ENCODE measurements around the gene SEMG1.

The SEMG1 gene

GRCh38 chr20:45226287-45226686 is 19.5 kb downstream of the SEMG1 start:
- DNase-seq: no peak

DNA sequence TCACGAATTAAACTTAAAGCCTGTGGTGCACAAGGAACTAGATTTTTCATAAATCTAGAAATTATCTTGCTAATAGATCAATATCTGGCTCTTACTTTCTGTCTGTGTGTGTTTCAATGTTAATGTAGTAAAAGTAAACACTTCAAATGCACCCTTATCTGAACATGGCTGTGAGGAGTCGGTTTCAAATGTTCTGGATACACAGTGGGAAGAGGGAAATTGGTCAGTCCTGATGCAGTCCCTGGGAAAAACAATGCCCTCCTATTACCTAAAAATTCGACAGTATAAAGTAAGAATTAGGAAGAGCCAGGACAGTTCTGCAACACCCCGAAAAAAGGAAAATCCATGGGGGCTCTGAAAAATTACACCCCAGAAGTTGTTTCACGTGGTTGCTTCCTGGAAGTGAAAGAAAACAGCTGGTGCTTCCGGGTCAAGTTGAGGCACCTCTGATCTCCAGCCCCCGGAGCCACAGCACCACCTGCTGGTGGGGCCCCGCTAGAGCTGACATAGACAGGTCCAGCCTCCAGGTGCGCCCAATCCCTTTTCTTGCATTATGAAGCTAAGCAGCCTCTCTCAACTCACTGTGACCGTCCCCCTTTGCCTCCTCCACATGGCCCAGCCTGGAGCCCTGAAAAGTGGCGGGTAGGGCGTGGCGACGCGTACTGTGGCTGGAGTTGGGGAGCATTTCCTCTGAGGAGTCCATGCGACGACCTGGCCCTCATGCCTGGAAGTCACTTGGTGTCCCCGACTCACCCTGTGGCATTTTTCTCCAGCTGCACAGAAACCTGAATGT is 22.6 kb downstream of the SEMG1 start:
- no peak for DNase-seq

- no peak for DNase-seq
Observed at GRCh38 chr20:45230631-45231030, 23.8 kb downstream of the SEMG1 start.

DNA sequence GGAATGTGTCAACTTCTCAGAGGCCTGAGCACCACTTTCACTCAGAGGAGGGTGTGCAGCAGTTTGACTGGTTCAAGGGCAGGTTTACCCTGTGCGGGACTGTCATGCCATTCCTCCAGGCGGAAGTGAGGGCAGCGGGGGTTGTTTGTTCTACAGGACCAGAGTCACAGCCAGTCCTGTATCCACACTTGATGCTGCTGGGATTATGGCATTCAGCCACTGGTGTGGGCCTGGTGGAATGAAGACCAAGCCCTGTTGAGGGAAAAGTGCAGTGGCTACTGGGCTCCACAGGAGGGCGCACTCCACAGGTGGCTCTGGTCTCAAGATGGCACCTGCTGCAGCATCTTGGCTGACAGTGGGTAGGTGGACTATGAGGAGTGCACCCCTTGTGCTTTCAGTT is 29.2 kb downstream of the SEMG1 start:
- DNase-seq: no peak

DNA sequence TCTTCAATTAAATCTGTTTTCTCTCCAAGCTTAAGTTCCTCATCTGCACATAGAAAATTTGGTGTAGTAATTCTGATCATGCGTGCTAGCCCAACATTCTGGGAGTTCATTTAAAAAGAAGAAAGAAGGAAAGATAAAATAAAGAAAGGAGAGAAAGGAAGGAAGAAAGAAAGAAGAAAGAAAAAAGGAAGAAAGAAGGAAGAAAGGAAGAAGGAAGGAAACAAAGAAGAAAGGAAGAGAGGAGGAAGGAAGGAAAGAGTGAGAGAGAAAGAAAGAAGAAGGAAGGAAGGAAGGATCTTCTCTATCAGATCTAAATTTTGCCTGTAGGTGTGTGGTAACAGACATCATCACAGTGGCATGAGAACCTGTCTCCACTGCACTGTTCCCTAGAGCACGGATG is 31.3 kb downstream of the SEMG1 start:
- no peak for DNase-seq

DNA sequence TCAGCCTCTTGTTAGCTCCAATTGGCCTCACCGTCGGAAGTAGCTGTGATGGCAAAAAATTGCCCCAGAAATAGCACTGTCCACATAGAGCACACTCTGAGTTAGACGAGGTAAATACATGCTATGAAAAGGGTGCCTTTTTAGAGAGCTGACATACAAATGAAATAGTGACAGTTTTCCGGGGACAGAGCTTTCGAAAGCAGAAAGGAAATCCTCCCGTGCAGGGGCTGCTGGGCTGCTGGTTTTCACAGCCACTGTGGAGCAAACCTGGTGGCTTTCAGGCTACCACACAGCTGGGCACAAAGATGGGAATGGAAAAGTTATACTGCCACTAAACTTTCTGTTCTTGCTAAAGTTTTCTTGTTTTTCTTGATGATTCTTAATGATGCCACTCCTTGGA is 39.3 kb downstream of the SEMG1 start:
- DNase-seq: no peak

- no peak for DNase-seq
Observed at GRCh38 chr20:45247865-45248264, 41.0 kb downstream of the SEMG1 start.

- DNase-seq: no peak
Observed at GRCh38 chr20:45248609-45249008, 41.8 kb downstream of the SEMG1 start.

DNA sequence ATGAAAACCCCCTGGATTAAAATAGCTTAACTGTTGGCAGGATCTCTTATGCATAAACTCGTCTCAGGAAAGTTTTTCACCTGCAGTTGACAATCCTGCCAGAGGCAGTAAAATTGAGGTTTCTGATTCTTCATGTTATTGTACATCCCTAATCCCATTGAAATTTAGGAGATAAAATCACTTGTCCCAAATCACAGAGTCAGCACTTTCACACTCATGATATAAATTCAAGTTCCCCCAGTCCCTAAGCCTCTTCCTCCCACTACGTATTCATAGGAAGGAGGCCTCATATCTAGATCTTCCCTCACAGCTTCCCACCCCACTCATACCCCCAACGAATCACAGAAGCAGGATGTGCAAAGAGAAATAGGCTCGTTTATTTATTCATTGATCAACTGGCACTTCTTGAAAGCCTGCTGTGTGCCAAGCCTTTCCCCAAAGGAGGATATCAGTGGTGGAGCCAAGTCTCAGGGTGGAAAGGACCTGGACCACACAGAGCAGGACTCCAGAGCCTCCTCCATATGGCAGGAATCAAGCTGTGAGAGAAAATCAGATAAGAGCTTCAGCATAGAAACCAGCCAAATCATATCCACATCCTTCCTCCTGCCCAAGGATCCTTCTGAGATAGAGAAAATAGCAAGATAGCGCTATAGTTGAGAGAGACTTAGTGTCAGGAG is 45.2 kb downstream of the SEMG1 start:
- no peak for DNase-seq

DNA sequence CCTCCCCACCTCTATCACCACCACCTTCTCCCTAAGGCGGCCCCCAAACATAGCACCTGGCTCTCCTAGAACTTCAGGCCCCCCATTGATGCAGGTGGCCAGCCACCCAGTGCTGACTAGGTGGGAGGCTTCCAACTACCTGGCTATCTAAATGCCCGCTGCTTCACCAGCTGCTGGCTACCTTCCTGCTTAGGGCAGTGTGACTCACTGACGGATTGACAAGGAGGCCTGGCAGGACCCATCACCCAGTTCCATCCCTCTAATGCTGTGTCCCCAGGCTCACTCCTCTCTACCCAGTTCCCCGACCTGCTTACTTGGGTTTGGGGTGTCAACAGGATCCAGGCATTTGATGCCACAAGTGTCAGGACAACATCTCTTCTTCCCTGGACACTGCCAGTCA is 46.4 kb downstream of the SEMG1 start:
- no peak for DNase-seq

GRCh38 chr20:45254383-45255262 is 47.8 kb downstream of the SEMG1 start, which contains the start of gene SLPI:
Gene SLPI (minus strand): TSS chr20:45254564. CDS start chr20:45254543, 21 bp downstream.
- DNase-seq: peak; percentile 7

- DNase-seq: no peak
Observed at GRCh38 chr20:45257161-45257560, 50.3 kb downstream of the SEMG1 start.

DNA sequence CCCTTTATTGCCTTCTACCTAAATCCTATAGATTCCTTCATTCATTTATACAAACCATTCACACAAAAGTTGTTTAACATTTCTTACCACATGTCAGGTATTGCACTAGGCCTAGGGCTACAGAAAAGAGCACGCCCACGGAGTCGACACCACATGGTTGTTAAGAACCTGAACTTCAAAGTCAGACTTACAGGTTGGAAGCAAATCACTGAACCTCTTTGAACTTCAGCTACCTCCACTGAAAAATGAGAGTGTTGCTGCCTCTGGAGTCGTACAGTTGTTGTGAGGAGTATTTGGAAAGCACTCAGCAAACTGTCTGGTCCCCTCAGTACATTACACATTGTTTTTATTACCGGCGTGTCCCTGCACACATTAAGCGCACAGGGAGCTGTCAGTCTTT is 50.9 kb downstream of the SEMG1 start:
- DNase-seq: no peak

DNA sequence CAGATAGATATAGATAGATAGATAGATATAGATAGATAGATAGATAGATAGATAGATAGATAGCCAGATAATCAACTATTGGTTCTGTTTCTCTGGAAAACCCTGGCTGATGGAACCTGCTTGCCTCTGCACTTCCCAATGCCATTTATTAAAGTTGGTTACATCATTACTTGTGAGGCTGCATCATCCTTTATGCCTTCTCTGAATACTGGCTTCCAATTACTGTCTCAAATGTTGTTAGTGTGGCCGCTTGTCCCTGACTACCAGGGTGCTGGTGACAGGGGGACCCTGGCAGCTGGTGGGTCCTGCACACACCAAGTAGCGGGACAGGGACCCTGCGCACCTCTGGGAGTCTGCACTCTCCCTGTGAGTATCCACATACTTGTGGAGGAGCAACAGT is 51.4 kb downstream of the SEMG1 start:
- no peak for DNase-seq

- DNase-seq: no peak
Observed at GRCh38 chr20:45258664-45259063, 51.8 kb downstream of the SEMG1 start.
